ENCODE measurements around the gene CDC25A. TPM values are rescaled to one million over a fixed set of nuclear protein-coding genes. Genes with fewer than 3 reads are reported as not detected.

CDC25A gene
- total RNA-seq, 2 donors from 2014 or later: 40.4 to 50.9 TPM

GRCh38 chr3:48219543-48219942 is 31.3 kb upstream of the CDC25A start:
- no peak for TF ChIP-seq CTCF (conservative IDR thresholded peaks at IDR 0.05)
- Histone ChIP-seq H3K4me1 (ENCODE audit: control insufficient read depth, insufficient read depth, low read length) (no peaks in the 10 kb centered on the region), H3K36me3 (ENCODE audit: control insufficient read depth, insufficient read depth, low read length) (no peaks in the 10 kb centered on the region), H3K27ac (ENCODE audit: low read depth, low read length) (no peak overlapping the region), H3K9me3 (ENCODE audit: control insufficient read depth, low read length) (no peaks in the 10 kb centered on the region), H3K4me3 (ENCODE audit: low read length) (no peak overlapping the region), H3K9ac (ENCODE audit: extremely low read depth, low read length, poor library complexity, severe bottlenecking) (no peak overlapping the region), H3K27me3 (ENCODE audit: control insufficient read depth, insufficient read depth, low read length, poor library complexity, severe bottlenecking) (no peaks in the 10 kb centered on the region)
- WGBS, 2 experiments (ENCODE audit: insufficient coverage in 1 of 2, insufficient read length in 1 of 2): 85% methylated on average over 2 to 3 of the region's 3 CpGs
- Mint-ChIP-seq H3K36me3 (ENCODE audit: low read depth) (no peaks in the 10 kb centered on the region), H3K27ac (no peak overlapping the region), H3K9me3 (no peaks in the 10 kb centered on the region), H3K27me3 (ENCODE audit: insufficient read depth) (peaks cover 22% of the 10 kb centered on the region), H3K4me3 (no peak overlapping the region), H3K4me1 (no peaks in the 10 kb centered on the region)
- no peak for DNase-seq

GRCh38 chr3:48218537-48218936 is 30.3 kb upstream of the CDC25A start:
- Mint-ChIP-seq H3K9me3 (no peaks in the 10 kb centered on the region), H3K4me3 (no peak overlapping the region), H3K36me3 (ENCODE audit: low read depth) (no peaks in the 10 kb centered on the region), H3K27me3 (ENCODE audit: insufficient read depth) (peaks cover 18% of the 10 kb centered on the region), H3K27ac (no peak overlapping the region), H3K4me1 (no peaks in the 10 kb centered on the region)
- Histone ChIP-seq H3K9me3 (ENCODE audit: control insufficient read depth, low read length) (no peaks in the 10 kb centered on the region), H3K4me1 (ENCODE audit: control insufficient read depth, insufficient read depth, low read length) (no peaks in the 10 kb centered on the region), H3K4me3 (ENCODE audit: low read length) (no peak overlapping the region), H3K9ac (ENCODE audit: extremely low read depth, low read length, poor library complexity, severe bottlenecking) (no peak overlapping the region), H3K27ac (ENCODE audit: low read depth, low read length) (no peak overlapping the region), H3K36me3 (ENCODE audit: control insufficient read depth, insufficient read depth, low read length) (no peaks in the 10 kb centered on the region), H3K27me3 (ENCODE audit: control insufficient read depth, insufficient read depth, low read length, poor library complexity, severe bottlenecking) (no peaks in the 10 kb centered on the region)
- 87 to 93% methylated on average over 5 of the region's 5 CpGs for WGBS, 2 experiments (ENCODE audit: insufficient coverage in 1 of 2, insufficient read length in 1 of 2)
- DNase-seq: no peak
- no peak for TF ChIP-seq CTCF (conservative IDR thresholded peaks at IDR 0.05)

GRCh38 chr3:48217449-48217848 is 29.2 kb upstream of the CDC25A start:
- H3K4me3 ChIP-seq (ENCODE audit: low read length): no peak overlapping the region
- Mint-ChIP-seq H3K9me3 (no peaks in the 10 kb centered on the region), H3K27me3 (ENCODE audit: insufficient read depth) (peaks cover 15% of the 10 kb centered on the region), H3K36me3 (ENCODE audit: low read depth) (no peaks in the 10 kb centered on the region), H3K4me3 (no peak overlapping the region), H3K4me1 (no peaks in the 10 kb centered on the region), H3K27ac (no peak overlapping the region)
- no peak for DNase-seq
- H3K36me3 ChIP-seq (ENCODE audit: control insufficient read depth, insufficient read depth, low read length): no peaks in the 10 kb centered on the region
- H3K9ac ChIP-seq (ENCODE audit: extremely low read depth, low read length, poor library complexity, severe bottlenecking): no peak overlapping the region
- H3K4me1 ChIP-seq (ENCODE audit: control insufficient read depth, insufficient read depth, low read length): no peaks in the 10 kb centered on the region
- TF ChIP-seq CTCF (conservative IDR thresholded peaks at IDR 0.05): no peak
- no peaks in the 10 kb centered on the region for H3K27me3 ChIP-seq (ENCODE audit: control insufficient read depth, insufficient read depth, low read length, poor library complexity, severe bottlenecking)
- 88 to 94% methylated on average over 4 of the region's 4 CpGs for WGBS, 2 experiments (ENCODE audit: insufficient coverage in 1 of 2, insufficient read length in 1 of 2)
- H3K9me3 ChIP-seq (ENCODE audit: control insufficient read depth, low read length): no peaks in the 10 kb centered on the region
- no peak overlapping the region for H3K27ac ChIP-seq (ENCODE audit: low read depth, low read length)
